Mucosa of rectum (tissue), 2 donors: ENCODE results near the gene SENP3.
A peak's percentile ranks its signal among the peaks of the same experiment; 100 is the strongest.
"Not testable (repeated sequence)": the region's sequence is repeated elsewhere in the genome, so short reads cannot be mapped to it uniquely, and the experiment has no call there.

Experiments used
- H3K27ac ChIP-seq, 2 donors: one replicate each; pipeline ENCODE4 v1.7.0; 2013; ENCODE audit warnings: inconsistent platforms in 2 of 2, low read depth in 2 of 2, low read length in 2 of 2
- H3K27me3 ChIP-seq, 2 donors: one replicate each; pipeline ENCODE4 v1.7.0; 2013; ENCODE audit warnings: low read length in 2 of 2; ENCODE audit not compliant: control insufficient read depth in 2 of 2, insufficient read depth in 2 of 2
- H3K36me3 ChIP-seq, 2 donors: one replicate each; pipeline ENCODE4 v1.7.0; 2013; ENCODE audit warnings: low read length in 2 of 2; ENCODE audit not compliant: control insufficient read depth in 2 of 2, insufficient read depth in 2 of 2
- H3K4me1 ChIP-seq, 2 donors: one replicate each; pipeline ENCODE4 v1.7.0; 2013; ENCODE audit warnings: low read length in 2 of 2, mild to moderate bottlenecking in 1 of 2; ENCODE audit not compliant: control insufficient read depth in 2 of 2, insufficient read depth in 2 of 2
- H3K4me3 ChIP-seq, 2 donors: one replicate each; pipeline ENCODE4 v1.7.0; 2013; ENCODE audit warnings: low read length in 2 of 2
- H3K9ac ChIP-seq, 2 donors: one replicate each; pipeline ENCODE4 v1.7.0; 2013; ENCODE audit warnings: low read length in 2 of 2, low read depth in 1 of 2, mild to moderate bottlenecking in 1 of 2
- H3K9me3 ChIP-seq, 2 donors: one replicate each; pipeline ENCODE4 v1.7.0; 2013; ENCODE audit warnings: low read length in 2 of 2; ENCODE audit not compliant: control insufficient read depth in 2 of 2
- donor health status: healthy.
- donor health status: Normal muscosa, but diverticular disease.

The SENP3 gene

GRCh38 chr17:7597561-7597960, 35.8 kb downstream of the SENP3 start:
- peaks cover 40 to 70% of the 10 kb centered on the region in 2 donors for H3K36me3 ChIP-seq
- H3K9ac ChIP-seq, H3K4me1 ChIP-seq, H3K27me3 ChIP-seq, H3K9me3 ChIP-seq, H3K27ac ChIP-seq, H3K4me3 ChIP-seq: not testable (repeated sequence)

DNA sequence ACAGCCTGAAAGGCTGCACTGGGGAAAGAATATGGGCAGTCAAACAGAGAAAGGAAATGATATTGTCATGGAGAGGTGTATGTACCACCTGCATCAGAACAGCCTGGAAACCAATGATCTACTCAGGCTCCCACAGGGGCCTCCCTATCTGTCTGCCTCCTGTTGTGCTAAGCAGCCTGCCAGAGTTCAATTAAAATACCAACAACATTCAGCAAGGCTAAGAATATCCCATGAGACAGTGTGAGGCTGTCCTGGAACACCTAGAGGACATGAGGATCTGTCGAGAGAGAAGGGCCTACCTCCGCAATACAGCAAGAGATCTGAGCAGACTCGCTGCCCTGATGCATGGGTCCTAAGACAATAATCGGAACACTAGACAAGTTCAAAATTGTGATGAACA, 44.6 kb downstream of the SENP3 start:
- Histone ChIP-seq H3K4me1 (no peaks in the 10 kb centered on the region), H3K9me3 (no peaks in the 10 kb centered on the region), H3K4me3 (no peak overlapping the region), H3K36me3 (peaks cover 27 to 31% of the 10 kb centered on the region in 2 donors), H3K27me3 (no peaks in the 10 kb centered on the region), H3K9ac (no peak overlapping the region), H3K27ac (no peak overlapping the region)

DNA sequence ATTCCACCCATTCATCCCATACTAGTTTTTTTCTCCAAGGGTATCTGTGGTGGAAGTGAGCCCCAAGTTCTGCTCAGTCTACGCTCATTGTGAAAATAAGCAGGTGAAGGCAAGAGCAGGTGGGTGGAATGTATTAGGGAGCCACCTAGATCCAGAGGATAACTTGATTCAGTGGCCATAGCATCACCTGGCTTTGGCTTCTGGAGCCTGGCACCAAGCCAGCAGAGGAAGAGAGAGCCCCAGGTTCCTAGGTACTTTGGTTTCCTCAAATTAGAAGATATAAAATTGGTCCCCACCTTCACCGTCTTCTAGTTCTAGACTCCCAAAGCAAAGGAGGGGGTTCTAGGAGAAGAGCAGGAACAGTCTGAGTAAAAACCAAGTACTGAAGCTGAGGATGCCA, 48.9 kb downstream of the SENP3 start:
- Histone ChIP-seq H3K36me3 (peaks cover 5% of the 10 kb centered on the region in 2 donors), H3K4me1 (peaks cover 16 to 17% of the 10 kb centered on the region in 2 donors), H3K9ac (no peak overlapping the region), H3K9me3 (no peaks in the 10 kb centered on the region), H3K27me3 (no peaks in the 10 kb centered on the region), H3K27ac (no peak overlapping the region), H3K4me3 (no peak overlapping the region)

- no peak overlapping the region for H3K9ac ChIP-seq
- no peak overlapping the region for H3K4me3 ChIP-seq
- H3K36me3 ChIP-seq, result peaks cover 0 to 2% of the 10 kb centered on the region in 2 donors
- H3K9me3 ChIP-seq, result no peaks in the 10 kb centered on the region
- peaks cover 16 to 17% of the 10 kb centered on the region in 2 donors for H3K4me1 ChIP-seq
- no peaks in the 10 kb centered on the region for H3K27me3 ChIP-seq
- no peak overlapping the region for H3K27ac ChIP-seq
Measured at GRCh38 chr17:7611635-7612293, 50.0 kb downstream of the SENP3 start.

GRCh38 chr17:7612294-7612640, 50.5 kb downstream of the SENP3 start:
- no peaks in the 10 kb centered on the region for H3K9me3 ChIP-seq
- H3K27ac ChIP-seq, result no peak overlapping the region
- H3K27me3 ChIP-seq, result no peaks in the 10 kb centered on the region
- H3K36me3 ChIP-seq, result peaks cover 0 to 2% of the 10 kb centered on the region in 2 donors
- no peak overlapping the region for H3K9ac ChIP-seq
- H3K4me3 ChIP-seq, result no peak overlapping the region
- peaks cover 16 to 17% of the 10 kb centered on the region in 2 donors for H3K4me1 ChIP-seq

DNA sequence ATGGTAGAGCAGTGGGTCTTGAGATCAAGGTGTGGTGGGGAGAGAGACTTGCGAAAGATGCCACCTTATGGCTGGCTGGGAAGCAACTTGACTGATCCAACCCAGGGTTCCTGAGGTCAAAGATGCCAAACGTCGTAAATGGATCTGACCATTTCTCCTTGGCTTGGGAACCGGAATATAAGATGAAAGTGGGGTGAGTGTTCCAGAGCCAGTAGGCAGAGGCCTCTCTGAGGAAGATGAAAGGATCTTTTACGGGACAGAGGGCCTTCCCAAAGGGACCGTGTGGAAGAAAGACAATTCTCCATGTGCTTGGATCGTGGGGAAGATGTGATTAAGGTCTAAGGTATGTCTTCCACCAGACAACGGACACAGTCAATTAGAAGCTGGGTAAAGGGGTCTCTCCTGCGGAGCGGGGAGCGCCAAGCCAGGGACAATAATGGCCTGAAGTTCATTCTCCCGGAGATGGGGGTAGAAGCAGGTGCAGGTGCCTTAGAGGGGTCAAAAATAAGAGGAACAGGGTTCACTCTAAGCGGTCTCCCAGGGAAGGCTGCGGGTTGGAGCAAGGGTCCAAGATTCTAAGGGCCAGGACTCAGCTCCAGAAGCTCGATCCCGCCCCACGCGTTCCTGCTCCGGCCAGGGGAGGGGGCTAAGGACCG, 52.2 kb downstream of the SENP3 start:
- peak overlapping the region; percentile 85 to 90 for H3K27ac ChIP-seq
- H3K27me3 ChIP-seq, result no peaks in the 10 kb centered on the region
- peak overlapping the region; percentile 81 to 90 for H3K4me3 ChIP-seq
- peaks cover 16 to 17% of the 10 kb centered on the region in 2 donors for H3K4me1 ChIP-seq
- peak overlapping the region; percentile 80 to 93 for H3K9ac ChIP-seq
- H3K36me3 ChIP-seq, result peaks cover 0 to 2% of the 10 kb centered on the region in 2 donors
- no peaks in the 10 kb centered on the region for H3K9me3 ChIP-seq

GRCh38 chr17:7614425-7615264, 52.9 kb downstream of the SENP3 start, which contains the start of gene FXR2:
Gene FXR2 (minus strand): TSS chr17:7614897. CDS start chr17:7614532, 365 bp downstream.
- Histone ChIP-seq H3K4me1 (peaks cover 16 to 17% of the 10 kb centered on the region in 2 donors), H3K9ac (peak within 1 kb of the TSS; percentile 80 to 93), H3K9me3 (no peaks in the 10 kb centered on the region), H3K36me3 (peaks cover 0 to 2% of the 10 kb centered on the region in 2 donors), H3K27ac (peak within 1 kb of the TSS; percentile 85 to 90), H3K4me3 (peak within 1 kb of the TSS; percentile 81 to 90), H3K27me3 (no peaks in the 10 kb centered on the region)

GRCh38 chr17:7615265-7615747, 53.6 kb downstream of the SENP3 start:
- Histone ChIP-seq H3K4me3 (peak overlapping the region; percentile 70 to 71), H3K4me1 (peaks cover 16 to 17% of the 10 kb centered on the region in 2 donors), H3K27me3 (no peaks in the 10 kb centered on the region), H3K9ac (peak overlapping the region in 1 of 2 donors; percentile 75), H3K9me3 (no peaks in the 10 kb centered on the region), H3K36me3 (peaks cover 0 to 2% of the 10 kb centered on the region in 2 donors), H3K27ac (peak overlapping the region; percentile 84 to 90)

DNA sequence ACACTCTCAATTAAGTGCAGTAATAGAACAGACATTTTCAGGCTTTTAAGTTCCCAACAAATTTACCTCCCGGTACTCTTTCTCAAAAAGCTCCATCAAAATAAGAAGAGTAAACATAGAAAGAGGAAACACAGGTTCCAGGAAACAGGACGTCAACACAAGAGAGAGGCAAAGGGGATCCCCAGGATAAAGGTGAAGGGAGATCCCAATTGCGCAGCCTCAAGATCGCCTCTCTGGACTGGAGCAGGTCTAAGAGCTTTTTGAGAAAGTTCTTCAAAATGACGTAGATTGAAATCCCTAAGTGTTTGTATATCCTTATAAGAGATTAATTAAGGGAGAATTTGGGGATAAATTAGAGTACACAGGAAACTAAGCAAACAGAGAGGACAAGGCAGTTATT, 56.9 kb downstream of the SENP3 start:
- no peaks in the 10 kb centered on the region for H3K27me3 ChIP-seq
- H3K9ac ChIP-seq, result no peak overlapping the region
- H3K9me3 ChIP-seq, result no peaks in the 10 kb centered on the region
- no peak overlapping the region for H3K27ac ChIP-seq
- no peak overlapping the region for H3K4me3 ChIP-seq
- peaks cover 4 to 5% of the 10 kb centered on the region in 2 donors for H3K4me1 ChIP-seq
- H3K36me3 ChIP-seq, result no peaks in the 10 kb centered on the region

DNA sequence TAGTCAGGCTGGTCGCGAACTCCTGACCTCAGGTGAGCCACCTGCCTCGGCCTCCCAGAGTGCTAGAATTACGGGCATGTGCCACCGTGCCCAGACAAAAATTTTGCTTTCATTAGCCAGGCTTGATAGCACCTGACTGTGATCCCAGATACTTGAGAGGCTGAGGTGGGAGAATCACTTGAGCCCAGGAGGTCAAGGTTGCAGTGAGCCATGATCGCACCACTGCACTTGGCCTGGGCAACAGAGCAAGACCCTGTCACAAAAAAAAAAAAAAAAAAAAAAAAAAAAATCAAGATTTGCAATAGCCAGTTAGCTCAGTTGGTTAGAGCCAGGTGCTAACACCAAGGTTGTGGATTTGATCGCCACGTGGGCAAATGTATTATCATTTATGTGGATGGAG, 59.1 kb downstream of the SENP3 start:
- Histone ChIP-seq H3K27me3 (no peaks in the 10 kb centered on the region), H3K36me3 (no peaks in the 10 kb centered on the region), H3K27ac (no peak overlapping the region), H3K9ac (no peak overlapping the region), H3K4me3 (no peak overlapping the region), H3K4me1 (no peaks in the 10 kb centered on the region), H3K9me3 (no peaks in the 10 kb centered on the region)
